Osteocyte (in vitro differentiated cells): Measurements from ENCODE around the gene NDST3. TPM values are rescaled to one million over a fixed set of nuclear protein-coding genes. Genes with fewer than 3 reads are reported as not detected.

Experiments
- DNase-seq: peaks from one replicate; pipeline ENCODE4 v3.0.0; 2021; ENCODE audit warnings: mixed read lengths; ENCODE audit not compliant: unreplicated experiment; ENCODE audit errors: extremely low spot score
- H3K27ac Mint-ChIP-seq: one replicate; pipeline ENCODE4 v1.8.0; 2021; ENCODE audit warnings: mild to moderate bottlenecking, mixed read lengths; ENCODE audit not compliant: unreplicated experiment
- H3K27me3 Mint-ChIP-seq: one replicate; pipeline ENCODE4 v1.8.0; 2021; ENCODE audit warnings: mixed read lengths; ENCODE audit not compliant: unreplicated experiment
- H3K36me3 Mint-ChIP-seq: one replicate; pipeline ENCODE4 v1.8.0; 2021; ENCODE audit warnings: mixed read lengths; ENCODE audit not compliant: unreplicated experiment
- H3K4me1 Mint-ChIP-seq: one replicate; pipeline ENCODE4 v1.8.0; 2021; ENCODE audit warnings: mixed read lengths; ENCODE audit not compliant: unreplicated experiment
- H3K4me3 Mint-ChIP-seq: one replicate; pipeline ENCODE4 v1.8.0; 2021; ENCODE audit warnings: mild to moderate bottlenecking, moderate library complexity, mixed read lengths; ENCODE audit not compliant: unreplicated experiment
- H3K9me3 Mint-ChIP-seq: one replicate; pipeline ENCODE4 v1.8.0; 2021; ENCODE audit warnings: mixed read lengths; ENCODE audit not compliant: unreplicated experiment
- total RNA-seq: library from RNA; stranded (reverse); gene quantifications from 2 replicates; pipeline ENCODE4 v1.2.1, GENCODE V29; 2021
- TF ChIP-seq, protein P1 (sequence below): fragments of 200-600 bp; sonication (generic); IDR thresholded peaks from 2 replicates; pipeline ENCODE4 v1.5.0; 2021; ENCODE audit warnings: antibody characterized with exemption, mild to moderate bottlenecking, moderate library complexity

The NDST3 gene
- total RNA-seq, 1 donor from 2014 or later = 3.2 TPM

DNA sequence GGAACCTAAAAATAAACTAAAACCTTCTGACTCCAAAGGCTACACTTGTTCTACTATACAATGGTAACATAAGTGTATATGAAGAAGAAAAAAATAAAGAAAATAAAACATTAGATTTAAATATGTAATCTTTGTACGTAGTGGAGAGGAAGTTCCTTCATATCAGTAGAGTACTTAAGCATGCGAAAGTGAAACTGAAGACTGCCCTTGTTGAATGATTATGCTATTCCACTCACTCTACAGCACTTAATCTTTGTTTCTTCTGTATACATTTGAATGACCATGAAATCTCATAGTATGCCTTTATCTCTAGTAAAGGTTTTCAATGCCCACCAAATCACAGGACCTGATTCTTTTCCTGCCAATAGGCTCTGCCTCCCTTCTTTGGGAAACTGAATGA, 78.9 kb downstream of the NDST3 start:
- no peak overlapping the region for H3K27ac Mint-ChIP-seq

DNA sequence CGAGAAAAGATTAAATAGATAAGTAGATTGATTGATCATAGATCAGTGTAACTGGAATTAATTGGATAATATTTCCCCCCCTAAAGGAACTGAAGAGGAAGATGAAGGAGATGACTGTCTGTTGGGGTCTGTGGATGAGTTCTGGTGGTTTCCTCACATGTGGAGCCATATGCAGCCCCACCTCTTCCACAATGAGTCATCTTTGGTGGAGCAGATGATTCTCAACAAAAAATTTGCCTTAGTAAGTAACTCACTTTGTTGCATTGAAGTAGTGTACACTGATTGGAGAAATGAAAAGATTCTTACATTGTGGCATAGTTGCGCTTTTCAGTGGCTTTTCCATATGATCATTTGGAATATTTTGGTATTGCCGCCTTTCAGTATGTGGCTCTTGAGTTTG, 80.4 kb downstream of the NDST3 start:
- no peak for DNase-seq
- TF ChIP-seq, protein P1, sequence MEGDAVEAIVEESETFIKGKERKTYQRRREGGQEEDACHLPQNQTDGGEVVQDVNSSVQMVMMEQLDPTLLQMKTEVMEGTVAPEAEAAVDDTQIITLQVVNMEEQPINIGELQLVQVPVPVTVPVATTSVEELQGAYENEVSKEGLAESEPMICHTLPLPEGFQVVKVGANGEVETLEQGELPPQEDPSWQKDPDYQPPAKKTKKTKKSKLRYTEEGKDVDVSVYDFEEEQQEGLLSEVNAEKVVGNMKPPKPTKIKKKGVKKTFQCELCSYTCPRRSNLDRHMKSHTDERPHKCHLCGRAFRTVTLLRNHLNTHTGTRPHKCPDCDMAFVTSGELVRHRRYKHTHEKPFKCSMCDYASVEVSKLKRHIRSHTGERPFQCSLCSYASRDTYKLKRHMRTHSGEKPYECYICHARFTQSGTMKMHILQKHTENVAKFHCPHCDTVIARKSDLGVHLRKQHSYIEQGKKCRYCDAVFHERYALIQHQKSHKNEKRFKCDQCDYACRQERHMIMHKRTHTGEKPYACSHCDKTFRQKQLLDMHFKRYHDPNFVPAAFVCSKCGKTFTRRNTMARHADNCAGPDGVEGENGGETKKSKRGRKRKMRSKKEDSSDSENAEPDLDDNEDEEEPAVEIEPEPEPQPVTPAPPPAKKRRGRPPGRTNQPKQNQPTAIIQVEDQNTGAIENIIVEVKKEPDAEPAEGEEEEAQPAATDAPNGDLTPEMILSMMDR = no peak
- Mint-ChIP-seq H3K36me3 (no peaks in the 10 kb centered on the region), H3K9me3 (peaks cover 11% of the 10 kb centered on the region), H3K27ac (no peak overlapping the region), H3K4me3 (no peak overlapping the region), H3K27me3 (no peaks in the 10 kb centered on the region), H3K4me1 (peaks cover 3% of the 10 kb centered on the region)

More for the DNA sequence above, 78.9 kb downstream of the NDST3 start:
- Mint-ChIP-seq H3K9me3 (peaks cover 11% of the 10 kb centered on the region), H3K4me1 (peaks cover 3% of the 10 kb centered on the region), H3K27me3 (no peaks in the 10 kb centered on the region), H3K4me3 (no peak overlapping the region), H3K36me3 (no peaks in the 10 kb centered on the region)
- TF ChIP-seq, protein P1 = no peak
- no peak for DNase-seq

DNA sequence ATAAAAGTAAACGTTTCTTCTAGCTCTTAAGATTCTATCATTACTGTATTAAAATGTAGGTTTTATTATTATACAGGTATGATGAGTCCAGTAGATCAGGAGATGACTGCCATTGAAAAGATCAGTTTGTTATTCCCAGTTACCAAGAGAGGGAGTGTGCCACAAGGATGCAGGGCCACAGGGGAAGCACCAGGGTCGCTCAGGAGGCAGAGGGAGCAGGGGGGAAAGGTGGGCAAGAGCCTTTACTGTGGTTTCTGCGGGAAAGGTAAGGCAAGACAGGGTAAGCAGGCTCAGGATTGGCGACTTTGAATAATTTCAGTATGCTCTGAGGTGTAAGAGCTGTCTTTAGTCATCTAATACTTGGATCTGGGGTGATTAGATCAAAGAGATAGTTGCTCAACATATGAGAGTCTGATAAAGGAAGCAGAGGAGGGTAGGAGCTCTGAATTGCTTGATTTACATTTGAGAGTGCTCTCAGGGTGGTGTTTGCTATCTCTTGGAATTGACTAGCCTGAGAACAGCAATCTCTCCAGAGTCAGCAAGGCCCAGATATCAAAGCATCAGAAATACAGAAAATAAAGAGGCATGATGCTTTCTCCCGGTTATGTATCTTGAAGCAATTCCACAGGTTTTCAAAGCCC, 86.0 kb downstream of the NDST3 start:
- H3K4me1 Mint-ChIP-seq = no peaks in the 10 kb centered on the region
- H3K27ac Mint-ChIP-seq = no peak overlapping the region
- H3K27me3 Mint-ChIP-seq = no peaks in the 10 kb centered on the region
- DNase-seq = no peak
- TF ChIP-seq, protein P1 = no peak
- no peaks in the 10 kb centered on the region for H3K9me3 Mint-ChIP-seq
- H3K4me3 Mint-ChIP-seq = no peak overlapping the region
- H3K36me3 Mint-ChIP-seq = no peaks in the 10 kb centered on the region

DNA sequence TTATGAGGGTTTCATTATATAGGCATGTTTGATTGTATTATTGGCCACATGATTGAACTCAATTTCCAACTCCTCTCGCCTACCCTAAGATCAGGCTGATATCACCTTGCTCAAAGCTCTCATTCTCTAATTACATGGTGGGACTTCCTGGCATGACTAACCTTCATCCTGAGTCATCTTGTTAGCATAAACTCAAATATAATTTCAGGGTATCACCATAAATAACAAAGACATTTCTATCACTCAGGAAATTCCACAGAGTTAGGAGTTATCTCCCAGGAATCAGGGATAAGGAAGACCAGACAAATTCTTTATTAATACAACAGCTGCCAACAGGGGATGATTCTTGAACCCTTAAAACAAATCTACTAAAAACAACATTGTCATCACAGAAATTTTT, 90.7 kb downstream of the NDST3 start:
- Mint-ChIP-seq H3K4me1 (no peaks in the 10 kb centered on the region), H3K36me3 (peaks cover 5% of the 10 kb centered on the region), H3K27me3 (no peaks in the 10 kb centered on the region), H3K9me3 (peaks cover 29% of the 10 kb centered on the region), H3K4me3 (no peak overlapping the region), H3K27ac (no peak overlapping the region)
- TF ChIP-seq, protein P1 = no peak
- no peak for DNase-seq

DNA sequence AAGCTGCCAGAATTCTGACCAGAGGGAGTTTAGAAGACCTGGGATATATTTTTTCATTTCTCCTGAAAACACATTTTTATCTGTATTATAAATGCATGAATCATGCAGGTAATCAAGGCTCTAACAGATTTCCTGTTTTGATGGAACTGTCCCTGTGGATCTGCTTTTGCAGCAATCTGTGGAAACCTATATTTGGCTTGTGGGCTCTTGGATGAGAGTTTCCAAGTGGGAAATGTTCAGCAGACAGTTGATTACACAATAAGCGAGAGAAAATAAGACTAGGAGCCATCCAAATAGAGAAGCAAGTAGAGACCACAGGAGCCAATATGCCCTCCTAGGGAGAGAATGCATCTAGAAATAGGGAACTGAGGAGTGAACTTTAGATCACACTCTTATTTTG, 105.0 kb downstream of the NDST3 start:
- H3K27ac Mint-ChIP-seq = no peak overlapping the region
- TF ChIP-seq, protein P1 = no peak
- no peaks in the 10 kb centered on the region for H3K4me1 Mint-ChIP-seq
- no peaks in the 10 kb centered on the region for H3K27me3 Mint-ChIP-seq
- no peak for DNase-seq
- H3K4me3 Mint-ChIP-seq = no peak overlapping the region
- H3K9me3 Mint-ChIP-seq = no peaks in the 10 kb centered on the region
- H3K36me3 Mint-ChIP-seq = peaks cover 9% of the 10 kb centered on the region
